ACHN (cell line): Measurements from ENCODE around the gene PLCZ1.

Source experiments
- DNase-seq: peaks from one replicate; pipeline ENCODE4 v3.0.0-alpha.2; 2015
- in situ Hi-C: cut with HindIII; loops from 2 replicates; pipeline ENCODE4 v1.10.0; 2017; ENCODE audit warnings: low sequenced_read_pairs, low pct_ligation_motif_present, low pct_unique_long_range_greater_than_20kb

The PLCZ1 gene

GRCh38 chr12:18651525-18651924 is 86.3 kb downstream of the PLCZ1 start:
- in situ Hi-C loops, result no loop called here
- DNase-seq, result no peak

- in situ Hi-C loops, result no loop called here
- DNase-seq, result no peak
Measured at GRCh38 chr12:18646286-18646890, 91.4 kb downstream of the PLCZ1 start.

GRCh38 chr12:18644564-18644963 is 93.2 kb downstream of the PLCZ1 start:
- in situ Hi-C loops, result no loop called here
- no peak for DNase-seq

- no peak for DNase-seq
- in situ Hi-C loops, result no loop called here
Measured at GRCh38 chr12:18643681-18644080, 94.1 kb downstream of the PLCZ1 start.

GRCh38 chr12:18640321-18640955 is 97.4 kb downstream of the PLCZ1 start:
- no peak for DNase-seq
- in situ Hi-C loops, result no loop called here

- in situ Hi-C loops, result no loop called here
- no peak for DNase-seq
Measured at GRCh38 chr12:18634382-18634781, 103.4 kb downstream of the PLCZ1 start.
